Skeletal muscle satellite cell (primary cell): ENCODE results near the gene PRKAG2.
A peak's percentile ranks its signal among the peaks of the same experiment; 100 is the strongest.

ENCODE experiments used
- H3K27me3 ChIP-seq: 2 replicates; pipeline ENCODE4 v1.7.0; 2013; ENCODE audit warnings: low read length; ENCODE audit not compliant: control insufficient read depth, insufficient read depth
- H3K36me3 ChIP-seq: 2 replicates; pipeline ENCODE4 v1.7.0; 2013; ENCODE audit warnings: mild to moderate bottlenecking, control low read depth, low read length; ENCODE audit not compliant: insufficient read depth
- H3K4me1 ChIP-seq: 2 replicates; pipeline ENCODE4 v1.7.0; 2013; ENCODE audit warnings: low read length; ENCODE audit not compliant: control insufficient read depth, insufficient read depth
- H3K4me2 ChIP-seq: 2 replicates; pipeline ENCODE4 v1.7.0; 2013; ENCODE audit warnings: mild to moderate bottlenecking, low read length
- H3K4me3 ChIP-seq: 2 replicates; pipeline ENCODE4 v1.7.0; 2013; ENCODE audit warnings: low read length
- H3K9ac ChIP-seq: 2 replicates; pipeline ENCODE4 v1.7.0; 2013; ENCODE audit warnings: mild to moderate bottlenecking, low read depth, low read length, moderate library complexity
- H3K9me3 ChIP-seq: replicated peaks from 2 replicates; pipeline ENCODE4 v1.7.0; 2013; ENCODE audit warnings: mild to moderate bottlenecking, control low read depth, low read length

PRKAG2 gene

DNA sequence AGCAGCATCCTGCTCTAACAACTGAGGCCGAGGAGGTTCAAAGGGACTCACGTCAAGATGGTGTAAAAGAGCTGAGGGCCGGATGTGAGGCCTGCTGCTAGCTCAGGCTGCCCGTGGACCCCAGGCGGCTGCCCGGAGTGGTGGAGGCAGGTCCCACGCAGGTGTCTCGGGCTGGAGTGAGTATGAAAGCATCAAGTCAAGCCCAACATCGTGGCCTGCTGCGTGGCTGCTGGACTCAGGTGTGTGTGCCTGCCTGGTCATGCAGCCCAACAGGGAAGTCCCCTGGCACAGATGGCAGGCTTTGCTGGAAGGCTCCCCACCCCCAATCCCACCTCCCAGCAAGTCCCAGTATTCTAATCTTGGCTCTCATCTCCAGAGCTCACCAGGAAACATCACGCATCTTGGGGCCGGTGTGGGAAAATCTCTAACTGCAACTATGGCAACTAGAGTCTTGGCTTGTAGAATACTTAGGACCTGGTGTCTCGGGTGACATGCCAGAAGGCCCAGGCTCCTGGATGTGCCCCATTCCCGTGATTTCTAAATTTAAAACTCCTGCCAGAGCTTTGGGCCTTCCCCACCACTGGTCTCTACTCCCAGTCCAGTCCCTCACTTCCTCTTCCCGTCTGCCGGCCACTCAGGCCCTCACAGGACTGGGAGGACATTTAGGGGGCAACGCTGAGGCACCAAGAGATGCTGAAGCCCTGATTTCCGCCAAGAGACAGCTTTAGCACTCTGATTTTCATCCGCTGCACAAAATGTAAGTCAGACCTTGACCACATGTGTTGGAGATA, 85.9 kb downstream of the PRKAG2 start:
- Histone ChIP-seq H3K36me3 (no peaks in the 10 kb centered on the region), H3K4me3 (no peak overlapping the region), H3K9me3 (no peaks in the 10 kb centered on the region), H3K27me3 (peaks cover 55% of the 10 kb centered on the region), H3K4me1 (peaks cover 7% of the 10 kb centered on the region), H3K4me2 (no peak overlapping the region), H3K9ac (no peak overlapping the region)

DNA sequence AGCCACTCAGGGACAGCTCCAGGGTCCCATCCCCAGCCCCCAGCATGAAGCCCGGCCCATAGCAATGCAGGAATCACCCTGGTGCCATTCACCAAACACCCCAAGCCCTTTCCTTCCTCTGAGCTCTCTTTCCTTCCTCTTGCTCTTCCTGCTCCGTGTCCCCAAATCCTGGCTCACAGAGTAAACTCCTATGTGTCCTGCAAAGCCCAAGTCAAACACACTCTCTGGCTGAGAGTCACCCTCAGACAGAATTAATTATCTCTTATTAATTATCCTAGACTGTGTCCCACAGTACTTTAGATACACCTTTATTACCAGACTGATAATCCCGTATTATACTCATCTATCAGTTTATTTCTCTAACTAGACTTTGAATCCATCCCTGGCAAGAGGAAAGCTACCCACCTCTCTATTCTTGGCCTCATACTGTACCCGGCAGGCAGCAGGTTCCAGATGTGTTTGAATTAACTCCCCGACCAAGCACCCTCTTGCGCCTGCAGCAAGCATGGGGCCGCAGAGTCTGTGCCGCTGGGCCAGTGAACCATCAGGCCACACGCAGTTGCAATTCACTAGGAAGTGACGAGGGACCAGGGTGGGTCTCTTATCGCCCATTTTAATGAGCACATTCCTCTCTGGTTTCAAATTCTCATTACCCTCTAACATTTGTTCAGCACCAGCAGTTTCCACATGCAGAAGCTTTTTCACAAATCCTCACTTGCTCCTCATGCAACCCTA, 86.7 kb downstream of the PRKAG2 start:
- no peak overlapping the region for H3K4me3 ChIP-seq
- no peak overlapping the region for H3K4me2 ChIP-seq
- H3K9ac ChIP-seq, result no peak overlapping the region
- H3K27me3 ChIP-seq, result peaks cover 60% of the 10 kb centered on the region
- H3K36me3 ChIP-seq, result no peaks in the 10 kb centered on the region
- peaks cover 6% of the 10 kb centered on the region for H3K4me1 ChIP-seq
- no peaks in the 10 kb centered on the region for H3K9me3 ChIP-seq

DNA sequence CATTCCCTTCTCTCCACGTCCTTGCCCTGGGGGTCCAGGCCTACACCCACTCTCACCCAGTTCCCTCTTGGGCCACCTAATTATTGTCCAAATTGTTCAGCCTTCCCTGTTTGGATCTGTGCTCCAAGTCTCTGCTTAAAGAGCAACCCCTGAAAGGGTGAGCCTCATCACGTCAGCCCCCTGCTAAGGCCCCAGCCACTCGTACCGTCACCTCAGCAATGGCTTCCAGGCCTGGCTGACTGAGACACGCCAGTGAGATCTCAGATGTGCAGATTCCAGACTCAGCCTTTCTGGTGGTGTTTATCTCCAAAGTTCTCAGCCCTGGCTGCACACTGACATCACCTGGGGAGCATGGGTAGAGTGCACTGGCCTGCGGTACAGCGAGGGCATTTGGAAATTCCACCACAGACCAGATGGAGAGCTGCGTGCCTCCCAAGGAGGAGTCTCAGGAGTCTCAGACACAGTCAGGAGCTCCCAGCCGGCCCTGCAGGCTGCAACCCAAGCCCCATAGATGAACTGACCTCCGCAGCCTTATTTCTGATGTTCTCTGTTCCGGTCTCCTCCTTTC, 87.5 kb downstream of the PRKAG2 start:
- Histone ChIP-seq H3K27me3 (peaks cover 60% of the 10 kb centered on the region), H3K4me2 (no peak overlapping the region), H3K36me3 (no peaks in the 10 kb centered on the region), H3K9me3 (no peaks in the 10 kb centered on the region), H3K4me3 (no peak overlapping the region), H3K9ac (no peak overlapping the region), H3K4me1 (peaks cover 6% of the 10 kb centered on the region)

DNA sequence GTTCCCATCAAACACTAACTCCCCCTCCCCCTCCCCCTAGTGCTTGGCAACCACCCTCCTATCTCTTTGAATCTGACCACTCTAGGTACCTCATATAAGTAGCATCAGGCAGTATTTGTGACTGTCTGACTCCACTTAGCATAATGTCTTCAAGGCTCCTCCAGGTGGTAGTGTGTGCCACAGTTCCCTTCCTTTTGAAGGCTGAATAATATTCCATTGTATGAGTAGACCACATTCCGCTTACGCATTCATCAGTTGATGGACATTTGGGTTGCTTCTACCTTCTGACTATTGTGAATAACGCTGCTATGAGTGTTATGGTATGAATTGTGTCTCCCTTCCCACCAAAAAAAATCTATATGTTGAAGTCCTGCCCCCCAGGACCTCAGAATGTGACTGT, 89.6 kb downstream of the PRKAG2 start:
- Histone ChIP-seq H3K4me1 (peaks cover 9% of the 10 kb centered on the region), H3K4me2 (no peak overlapping the region), H3K4me3 (no peak overlapping the region), H3K9ac (no peak overlapping the region), H3K27me3 (peaks cover 57% of the 10 kb centered on the region), H3K9me3 (no peaks in the 10 kb centered on the region), H3K36me3 (no peaks in the 10 kb centered on the region)

DNA sequence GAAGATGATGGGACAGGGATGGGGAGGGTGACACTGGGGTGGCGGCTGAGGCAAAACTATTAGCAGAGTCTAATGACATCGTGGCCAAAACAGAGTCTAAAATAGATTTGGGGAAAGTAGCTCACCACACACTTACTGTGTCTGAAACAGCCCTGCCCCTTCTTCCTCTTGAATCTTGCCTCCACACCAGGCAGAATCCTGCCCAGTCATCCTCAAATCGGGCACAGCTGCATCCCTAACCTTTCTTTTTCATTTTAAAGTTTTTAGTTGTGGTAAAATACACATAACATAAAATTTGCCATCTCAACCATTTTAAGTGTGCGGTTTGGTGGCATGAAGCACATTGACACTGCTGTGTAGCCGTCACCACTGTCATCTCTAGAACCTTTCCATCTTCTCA, 90.0 kb downstream of the PRKAG2 start:
- no peak overlapping the region for H3K9ac ChIP-seq
- H3K4me3 ChIP-seq, result no peak overlapping the region
- H3K27me3 ChIP-seq, result peaks cover 53% of the 10 kb centered on the region
- H3K4me1 ChIP-seq, result peaks cover 9% of the 10 kb centered on the region
- H3K4me2 ChIP-seq, result no peak overlapping the region
- no peaks in the 10 kb centered on the region for H3K9me3 ChIP-seq
- no peaks in the 10 kb centered on the region for H3K36me3 ChIP-seq

DNA sequence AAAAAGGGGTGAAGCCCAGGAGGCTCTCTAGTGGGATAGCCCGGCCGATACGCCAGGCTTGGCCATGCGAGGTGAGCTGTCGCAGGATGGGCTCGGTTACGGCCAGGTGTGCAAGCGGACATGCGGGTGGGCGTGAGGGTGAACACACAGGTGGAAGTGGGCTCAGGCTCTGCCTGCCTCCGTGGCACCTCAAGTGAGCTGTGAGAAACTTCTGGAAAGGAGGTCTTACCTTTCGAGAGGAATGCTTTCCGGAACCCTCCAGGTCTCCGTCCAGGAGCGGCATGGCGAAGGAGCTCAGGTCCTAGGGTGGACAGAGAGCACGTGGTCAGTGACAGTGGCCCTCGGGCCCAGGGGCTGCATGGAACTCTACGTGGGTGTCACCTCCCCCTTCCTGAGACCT, 90.7 kb downstream of the PRKAG2 start:
- Histone ChIP-seq H3K4me2 (no peak overlapping the region), H3K9ac (no peak overlapping the region), H3K4me1 (peaks cover 9% of the 10 kb centered on the region), H3K4me3 (no peak overlapping the region), H3K9me3 (no peaks in the 10 kb centered on the region), H3K27me3 (peaks cover 57% of the 10 kb centered on the region), H3K36me3 (no peaks in the 10 kb centered on the region)

DNA sequence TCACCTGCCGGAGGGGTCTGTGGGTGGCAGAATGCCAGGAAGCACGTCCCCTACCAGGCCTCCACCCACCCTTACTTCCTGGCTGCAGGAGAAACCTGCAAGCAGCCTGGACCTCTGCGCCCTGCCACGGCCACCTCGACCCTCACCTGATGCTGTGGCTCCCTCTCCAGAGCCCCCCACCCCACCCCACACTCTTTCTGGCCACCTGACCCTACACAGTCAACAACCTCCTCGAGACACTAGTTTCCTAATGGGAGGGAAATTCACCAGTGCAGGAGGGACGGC, 91.3 kb downstream of the PRKAG2 start:
- no peaks in the 10 kb centered on the region for H3K36me3 ChIP-seq
- peaks cover 9% of the 10 kb centered on the region for H3K4me1 ChIP-seq
- no peaks in the 10 kb centered on the region for H3K9me3 ChIP-seq
- H3K9ac ChIP-seq, result no peak overlapping the region
- no peak overlapping the region for H3K4me3 ChIP-seq
- peaks cover 62% of the 10 kb centered on the region for H3K27me3 ChIP-seq
- no peak overlapping the region for H3K4me2 ChIP-seq

DNA sequence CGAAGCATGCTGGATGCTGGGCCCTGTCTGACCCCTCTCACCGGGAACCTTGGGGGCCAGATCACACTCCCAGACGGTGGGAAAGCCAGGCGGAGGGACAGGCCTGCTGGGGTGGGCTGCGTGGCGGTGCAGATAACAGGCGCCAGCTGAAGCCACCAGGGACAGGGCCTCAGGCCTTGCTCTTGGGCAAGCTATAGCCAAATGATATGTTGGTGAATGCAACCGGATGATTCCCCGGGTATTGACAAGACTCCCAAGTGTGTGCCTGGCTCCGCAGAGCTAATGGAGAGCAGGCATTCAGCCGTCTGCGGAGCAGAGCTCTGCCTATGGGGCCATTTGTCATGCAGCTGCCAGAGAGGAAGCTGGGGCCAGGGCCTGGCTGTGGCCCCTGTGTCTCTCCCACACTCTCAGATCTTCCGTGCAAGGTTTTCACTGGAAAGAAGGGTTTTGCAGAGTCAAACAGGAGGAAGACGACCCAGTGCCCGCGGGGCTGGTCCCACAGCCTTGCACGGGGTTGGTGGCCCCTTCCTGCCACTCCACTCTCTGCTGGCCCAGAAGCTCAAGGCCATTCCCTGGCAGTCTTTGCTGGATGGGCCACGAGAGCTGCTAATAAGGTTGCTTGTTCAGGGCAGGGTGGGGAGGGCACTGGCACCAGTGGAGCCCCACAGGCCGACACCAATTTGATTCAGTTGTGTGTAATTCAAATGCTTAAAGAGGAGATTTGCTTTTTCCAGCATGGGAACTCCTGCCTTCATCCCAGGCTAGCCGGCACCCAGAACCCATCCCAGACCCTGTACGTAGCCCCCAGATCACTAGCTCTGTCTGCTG, 91.8 kb downstream of the PRKAG2 start:
- H3K27me3 ChIP-seq, result peaks cover 61% of the 10 kb centered on the region
- H3K9me3 ChIP-seq, result no peaks in the 10 kb centered on the region
- no peak overlapping the region for H3K9ac ChIP-seq
- H3K4me2 ChIP-seq, result no peak overlapping the region
- no peaks in the 10 kb centered on the region for H3K36me3 ChIP-seq
- H3K4me3 ChIP-seq, result no peak overlapping the region
- H3K4me1 ChIP-seq, result peaks cover 9% of the 10 kb centered on the region

DNA sequence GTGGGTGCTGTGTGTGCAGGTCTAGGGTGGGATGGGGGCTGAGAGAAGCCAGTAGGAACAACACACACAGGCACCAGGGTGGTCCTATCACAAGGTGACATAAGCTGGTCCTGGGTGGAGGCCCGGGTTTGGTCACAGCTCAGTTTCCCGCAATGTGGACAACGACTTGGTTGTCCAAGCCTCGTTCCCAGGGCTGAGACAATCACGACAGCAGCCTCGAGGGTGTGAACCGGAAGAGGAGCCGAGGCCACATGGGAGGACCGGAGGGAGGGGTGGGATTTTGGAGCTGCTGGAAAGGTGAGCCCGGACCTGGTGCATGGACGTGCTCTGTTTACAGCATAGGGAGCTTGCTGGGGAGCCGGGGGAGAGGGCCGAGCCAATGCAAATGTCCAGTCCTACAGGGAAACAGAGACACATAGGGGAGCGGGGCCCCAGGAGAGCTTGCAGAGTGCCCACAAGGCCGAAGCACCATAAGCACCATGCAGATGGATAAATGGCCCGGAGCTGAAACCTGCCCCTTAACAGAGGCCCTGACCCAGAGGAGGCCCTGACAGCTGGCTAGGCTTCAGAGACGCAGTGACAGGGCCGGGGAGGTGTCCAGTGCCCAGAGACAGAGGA, 92.8 kb downstream of the PRKAG2 start:
- peaks cover 9% of the 10 kb centered on the region for H3K4me1 ChIP-seq
- no peaks in the 10 kb centered on the region for H3K36me3 ChIP-seq
- no peak overlapping the region for H3K9ac ChIP-seq
- no peaks in the 10 kb centered on the region for H3K9me3 ChIP-seq
- H3K4me3 ChIP-seq, result no peak overlapping the region
- H3K4me2 ChIP-seq, result no peak overlapping the region
- H3K27me3 ChIP-seq, result peaks cover 62% of the 10 kb centered on the region

DNA sequence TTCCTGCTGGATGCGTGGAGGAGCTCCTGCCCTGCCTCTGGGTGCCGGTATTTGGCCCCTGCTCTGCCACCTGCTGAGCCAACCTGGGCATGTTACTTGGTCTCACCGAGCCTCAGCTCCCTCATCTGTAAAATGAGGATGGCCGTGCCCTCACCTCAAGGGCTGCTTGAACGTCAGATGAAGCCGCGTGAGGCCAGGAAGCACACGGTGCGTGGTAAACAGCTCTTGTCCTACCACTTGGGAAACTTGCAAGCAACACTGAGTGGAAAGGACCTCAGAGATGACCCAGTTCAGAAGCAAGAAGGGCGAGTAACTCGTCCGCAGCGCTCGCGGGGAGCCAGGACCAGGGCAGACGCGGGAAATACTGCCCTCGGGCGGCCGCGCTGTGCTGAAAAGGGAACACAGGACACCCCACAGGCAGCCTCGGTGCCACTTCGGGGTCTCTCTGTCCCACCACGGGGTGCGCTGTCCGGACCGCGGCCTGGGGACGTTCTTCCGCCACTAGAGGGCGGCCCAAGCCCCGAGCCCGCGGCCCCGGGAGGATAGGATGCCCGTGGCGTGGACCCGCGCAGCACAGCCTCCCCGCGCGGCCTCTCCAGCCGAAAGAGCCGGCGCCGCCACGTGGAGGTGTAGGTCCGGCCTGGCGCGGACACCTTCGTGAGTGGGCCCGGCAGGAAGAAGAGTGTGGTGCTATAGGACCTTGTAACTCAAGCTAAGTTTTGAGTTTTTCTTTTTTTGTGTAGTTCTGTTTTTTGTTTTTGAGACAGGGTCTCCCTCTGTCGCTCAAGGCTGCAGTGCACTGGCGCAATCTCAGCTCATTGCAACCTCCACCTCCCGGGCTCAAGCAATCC, 94.1 kb downstream of the PRKAG2 start:
- Histone ChIP-seq H3K27me3 (peaks cover 62% of the 10 kb centered on the region), H3K4me3 (peak overlapping the region; percentile 43), H3K4me1 (peaks cover 9% of the 10 kb centered on the region), H3K36me3 (no peaks in the 10 kb centered on the region), H3K9me3 (no peaks in the 10 kb centered on the region), H3K4me2 (peak overlapping the region; percentile 78), H3K9ac (no peak overlapping the region)
